A549 (cell line): Measurements from ENCODE around the gene LRPPRC. TPM values are rescaled to one million over a fixed set of nuclear protein-coding genes. Genes with fewer than 3 reads are reported as not detected.

ENCODE experiments used
- ATAC-seq, 2 experiments: fragments of 200-7000 bp in 1 of 2; fragments of >200 bp in 1 of 2; cut with Nextera tagmentation in 1 of 2; cut with Tn5 transposase in 1 of 2; 3 replicates each; pipeline versions ENCODE4 v1.8.0 to v1.9.1; 2018 to 2020; ENCODE audit warnings: mild to moderate bottlenecking in 1 of 2, moderate library complexity in 1 of 2
- CTCF ChIA-PET: fragments of 300-600 bp; sonication (Branson Sonifier 250); formaldehyde crosslinking; extraction: SDS; loops from one replicate; lab custom pipeline; 2021; ENCODE audit warnings: antibody characterized with exemption, inconsistent platforms; lab: Yijun Ruan, JAX
- POLR2A ChIA-PET: fragments of 350-600 bp; formaldehyde crosslinking; extraction: SDS; loops from one replicate; lab custom pipeline; 2021; ENCODE audit warnings: antibody characterized with exemption, inconsistent platforms; lab: Yijun Ruan, JAX
- DNase-seq, 2 experiments: peaks; one replicate each; pipeline versions ENCODE4 v3.0.0 to v3.0.0-alpha.2; 2011 to 2016; ENCODE audit warnings: low read depth in 1 of 2, low spot score in 1 of 2
- FAIRE-seq: peaks from 2 replicates; lab custom pipeline; 2011; peaks lifted over from hg19 to GRCh38; lab: Jason Lieb, UNC
- H3K27ac ChIP-seq, 2 experiments: fragments of >200 bp; sonication (Bioruptor Twin); formaldehyde crosslinking; 3 replicates each; pipeline ENCODE4 v1.5.1; 2016 to 2017
- H3K4me1 ChIP-seq: fragments of >200 bp; sonication (Bioruptor Twin); formaldehyde crosslinking; 3 replicates; pipeline ENCODE4 v1.6.1; 2016
- H3K4me2 ChIP-seq: fragments of >200 bp; sonication (Bioruptor Twin); formaldehyde crosslinking; 3 replicates; pipeline ENCODE4 v1.6.1; 2016
- H3K4me3 ChIP-seq: fragments of >200 bp; sonication (Bioruptor Twin); formaldehyde crosslinking; 3 replicates; pipeline ENCODE4 v1.5.1; 2016
- H3K9me3 ChIP-seq: fragments of >200 bp; sonication (Bioruptor Twin); formaldehyde crosslinking; 3 replicates; pipeline ENCODE4 v1.6.1; 2016
- CBX2 ChIP-seq: fragments of 200-600 bp; sonication (generic); IDR thresholded peaks from 2 replicates; pipeline ENCODE4 v1.6.1; 2016; ENCODE audit warnings: low read depth, mild to moderate bottlenecking, borderline replicate concordance
- CEBPB ChIP-seq, 2 experiments: fragments of >200 bp in 1 of 2; sonication (Bioruptor Twin) in 1 of 2; formaldehyde crosslinking in 1 of 2; IDR thresholded peaks; 2 replicates each; pipeline ENCODE4 v1.6.1; 2012 to 2016
- E2F6 ChIP-seq: IDR thresholded peaks from 2 replicates; pipeline ENCODE4 v1.6.1; 2012; ENCODE audit warnings: low read depth, borderline replicate concordance
- ESRRA ChIP-seq: fragments of 150-350 bp; IDR thresholded peaks from 2 replicates; pipeline ENCODE4 v1.6.1; 2014; ENCODE audit warnings: mild to moderate bottlenecking, low read length, borderline replicate concordance
- HDAC2 ChIP-seq: fragments of 200-600 bp; sonication (generic); IDR thresholded peaks from 2 replicates; pipeline ENCODE4 v1.6.1; 2016
- HOXB13 ChIP-seq: fragments of 250-450 bp; sonication (Bioruptor Pico); IDR thresholded peaks from 2 replicates; pipeline ENCODE4 v1.5.0; 2020; ENCODE audit warnings: low read depth, mild to moderate bottlenecking, moderate library complexity
- HOXB5 ChIP-seq: fragments of 250-450 bp; sonication (Bioruptor Pico); IDR thresholded peaks from 2 replicates; pipeline ENCODE4 v1.5.0; 2020; ENCODE audit warnings: mild to moderate bottlenecking, moderate library complexity
- KDM5A ChIP-seq: fragments of 200-600 bp; sonication (generic); IDR thresholded peaks from 2 replicates; pipeline ENCODE4 v1.6.1; 2016; ENCODE audit warnings: antibody characterized with exemption, mild to moderate bottlenecking
- NFE2L2 ChIP-seq: fragments of 150-350 bp; conservative IDR thresholded peaks from 2 replicates; pipeline ENCODE4 v1.6.1; 2014; ENCODE audit warnings: low read length
- PHF8 ChIP-seq: fragments of 200-600 bp; sonication (generic); IDR thresholded peaks from 2 replicates; pipeline ENCODE4 v1.6.1; 2016; ENCODE audit warnings: low read depth, mild to moderate bottlenecking, antibody characterized with exemption, moderate library complexity, borderline replicate concordance
- POLR2AphosphoS2 ChIP-seq: conservative IDR thresholded peaks from 2 replicates; pipeline ENCODE4 v1.6.1; 2012; ENCODE audit warnings: low read length, improper control_type of control experiment, inconsistent platforms
- RARB ChIP-seq: fragments of 250-450 bp; sonication (Bioruptor Pico); IDR thresholded peaks from 2 replicates; pipeline ENCODE4 v1.8.0; 2021; ENCODE audit warnings: mild to moderate bottlenecking, moderate library complexity
- RNF2 ChIP-seq: fragments of 200-600 bp; sonication (generic); IDR thresholded peaks from 2 replicates; pipeline ENCODE4 v1.6.1; 2016; ENCODE audit warnings: low read depth, mild to moderate bottlenecking, antibody characterized with exemption, moderate library complexity, borderline replicate concordance
- SMC3 ChIP-seq: fragments of >200 bp; sonication (Bioruptor Twin); formaldehyde crosslinking; IDR thresholded peaks from 3 replicates; pipeline ENCODE4 v1.6.1; 2018; ENCODE audit warnings: inconsistent platforms
- TFCP2L1 ChIP-seq: fragments of 250-450 bp; sonication (Bioruptor Pico); IDR thresholded peaks from 2 replicates; pipeline ENCODE4 v1.5.0; 2021; ENCODE audit warnings: mild to moderate bottlenecking
- TP53 ChIP-seq: fragments of 250-450 bp; sonication (Bioruptor Pico); IDR thresholded peaks from 2 replicates; pipeline ENCODE4 v1.5.0; 2021; ENCODE audit warnings: mild to moderate bottlenecking, moderate library complexity
- ZC3H11A ChIP-seq: fragments of 450-650 bp; IDR thresholded peaks from 2 replicates; pipeline ENCODE4 v1.6.1; 2014; ENCODE audit warnings: antibody characterized with exemption, mild to moderate bottlenecking
- WGBS: methylation state at CpG from one replicate; pipeline ENCODE4 v1.1.6; 2017; ENCODE audit errors: missing lambda C conversion rate; 5-methylcytosine and 5-hydroxymethylcytosine counted together
- polyA plus RNA-seq, 4 experiments: library from polyadenylated mRNA; depleted of rRNA in 3 of 4; stranded (reverse); fragments of >200 nt; fragmentation: RNase III in 1 of 4; extraction: RNeasy Plus Mini Kit Qiagen cat#74134 plus additional on column Dnase treatment in 1 of 4; gene quantifications; 2 replicates in 3 of 4; 3 replicates in 1 of 4; pipeline ENCODE4 v1.2.3, GENCODE V29; 2011 to 2017
- TF ChIP-seq, protein P1 (sequence below): fragments of 150-350 bp; IDR thresholded peaks from 2 replicates; pipeline ENCODE4 v1.6.1; 2014; ENCODE audit warnings: low read depth, mild to moderate bottlenecking, low read length

The LRPPRC gene
- polyA plus RNA-seq, 2 of the 4 experiments (the other 2 are of a cell fraction), result 84.6 to 269 TPM

GRCh38 chr2:43853141-43854081 is 142.4 kb downstream of the LRPPRC start (continued):
- TF ChIP-seq NFE2L2 (no peak), KDM5A (no peak), PHF8 (no peak), HOXB13 (CRISPR knock-in tag) (no peak)
- TF ChIP-seq, protein P1, sequence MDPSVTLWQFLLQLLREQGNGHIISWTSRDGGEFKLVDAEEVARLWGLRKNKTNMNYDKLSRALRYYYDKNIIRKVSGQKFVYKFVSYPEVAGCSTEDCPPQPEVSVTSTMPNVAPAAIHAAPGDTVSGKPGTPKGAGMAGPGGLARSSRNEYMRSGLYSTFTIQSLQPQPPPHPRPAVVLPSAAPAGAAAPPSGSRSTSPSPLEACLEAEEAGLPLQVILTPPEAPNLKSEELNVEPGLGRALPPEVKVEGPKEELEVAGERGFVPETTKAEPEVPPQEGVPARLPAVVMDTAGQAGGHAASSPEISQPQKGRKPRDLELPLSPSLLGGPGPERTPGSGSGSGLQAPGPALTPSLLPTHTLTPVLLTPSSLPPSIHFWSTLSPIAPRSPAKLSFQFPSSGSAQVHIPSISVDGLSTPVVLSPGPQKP, result no peak
- TF ChIP-seq, all 56 proteins: peak for 0

DNA sequence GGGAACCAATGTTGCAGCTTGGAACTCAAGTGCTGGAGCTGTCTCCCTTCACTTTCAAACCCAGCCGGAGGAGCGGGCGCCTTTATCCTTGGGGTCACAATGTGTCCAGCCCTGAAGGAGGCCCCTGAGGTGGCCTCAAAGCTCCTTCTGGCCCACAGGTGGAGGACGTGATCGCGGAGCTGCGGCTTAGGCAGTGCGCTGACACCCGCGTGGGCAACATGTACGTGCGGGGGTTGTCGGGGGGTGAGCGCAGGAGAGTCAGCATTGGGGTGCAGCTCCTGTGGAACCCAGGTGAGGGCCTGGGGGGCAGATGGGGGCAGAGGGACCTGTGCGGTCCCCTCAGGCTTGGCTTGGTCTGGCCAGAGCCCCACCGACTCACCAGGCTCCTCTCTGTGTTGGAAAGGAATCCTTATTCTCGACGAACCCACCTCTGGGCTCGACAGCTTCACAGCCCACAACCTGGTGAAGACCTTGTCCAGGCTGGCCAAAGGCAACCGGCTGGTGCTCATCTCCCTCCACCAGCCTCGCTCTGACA is 143.5 kb downstream of the LRPPRC start:
- POLR2A ChIA-PET, result no interaction called here
- TF ChIP-seq RARB (CRISPR knock-in tag) (no peak), HOXB5 (CRISPR knock-in tag) (no peak), NFE2L2 (no peak), ESRRA (no peak), HDAC2 (no peak), CEBPB (IDR thresholded peaks at IDR 0.05) (no peak)
- CTCF ChIA-PET, result interaction anchor here (0.7 to 1.9 kb wide), 3 partner anchors 26 to 244 kb away, joined by 3 to 9 read pairs (median 3); no protein-coding TSS in a partner anchor
- peaks cover 8% of the 10 kb centered on the region; the same call in 1 of the 3 replicates for H3K4me1 ChIP-seq
- no peak for DNase-seq
- no peaks in the 10 kb centered on the region for H3K9me3 ChIP-seq
- no peak overlapping the region for H3K27ac ChIP-seq
- no peak for FAIRE-seq
- ATAC-seq, result no peak
- WGBS, result 85% methylated on average over 21 of the region's 21 CpGs
- H3K4me3 ChIP-seq, result no peak overlapping the region
- H3K4me2 ChIP-seq, result no peak overlapping the region

DNA sequence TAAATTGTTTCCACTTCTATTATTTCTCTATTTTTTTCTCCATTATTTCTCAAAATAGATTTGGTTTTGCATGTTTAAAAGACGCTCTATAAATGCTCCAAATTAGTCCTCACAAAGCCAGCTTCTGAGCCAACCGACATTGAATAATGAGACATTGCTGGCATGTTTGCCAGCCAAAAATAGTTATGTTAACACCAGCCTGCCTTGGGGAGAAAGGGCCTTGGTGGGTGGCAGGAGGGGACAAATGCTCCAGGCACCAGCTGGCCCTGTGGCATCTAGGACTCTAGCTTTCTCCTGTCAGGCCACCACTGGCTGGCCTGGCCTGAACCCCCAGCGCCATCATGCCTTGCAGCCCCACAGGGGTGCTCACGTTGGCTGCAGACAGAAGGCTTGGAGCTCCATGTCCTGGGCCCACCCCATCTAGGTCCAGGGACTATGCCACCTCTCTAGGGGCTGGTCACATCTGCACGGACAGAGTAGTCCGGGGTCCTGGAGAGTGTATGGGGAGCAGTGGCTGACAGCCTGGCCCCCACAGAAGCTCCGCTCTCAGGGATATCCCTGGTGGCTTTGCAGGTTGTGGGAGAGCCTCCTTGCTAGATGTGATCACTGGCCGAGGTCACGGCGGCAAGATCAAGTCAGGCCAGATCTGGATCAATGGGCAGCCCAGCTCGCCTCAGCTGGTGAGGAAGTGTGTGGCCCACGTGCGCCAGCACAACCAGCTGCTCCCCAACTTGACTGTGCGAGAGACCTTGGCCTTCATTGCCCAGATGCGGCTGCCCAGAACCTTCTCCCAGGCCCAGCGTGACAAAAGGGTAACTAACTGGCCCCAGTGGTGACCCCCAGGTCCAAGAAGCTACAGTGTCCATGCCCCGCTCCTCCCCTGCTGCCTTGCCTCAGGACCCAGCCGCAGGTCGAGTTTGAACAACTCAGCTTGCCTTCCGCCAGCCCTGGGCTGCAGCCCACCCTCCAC is 144.5 kb downstream of the LRPPRC start:
- no peak overlapping the region for H3K4me3 ChIP-seq
- H3K9me3 ChIP-seq, result no peaks in the 10 kb centered on the region
- TF ChIP-seq TFCP2L1 (CRISPR knock-in tag), result no peak
- TF ChIP-seq CBX2, result no peak
- no peak for TF ChIP-seq E2F6
- TF ChIP-seq ZC3H11A, result no peak
- no peak for TF ChIP-seq RARB (CRISPR knock-in tag)
- TF ChIP-seq RNF2, result no peak
- no peak for TF ChIP-seq TP53 (CRISPR knock-in tag)
- no peak for TF ChIP-seq SMC3
- no peak for TF ChIP-seq POLR2AphosphoS2
- peaks cover 8% of the 10 kb centered on the region; the same call in 1 of the 3 replicates for H3K4me1 ChIP-seq
- 73% methylated on average over 18 of the region's 20 CpGs for WGBS
- no peak overlapping the region for H3K27ac ChIP-seq
- CTCF ChIA-PET, result interaction anchor here (0.9 to 1.9 kb wide), 3 partner anchors 27 to 237 kb away, joined by 3 to 9 read pairs (median 3); no protein-coding TSS in a partner anchor
- DNase-seq, result no peak
- H3K4me2 ChIP-seq, result no peak overlapping the region
- FAIRE-seq, result no peak
- POLR2A ChIA-PET, result no interaction called here
- ATAC-seq, result no peak
